Urothelium cell line (cell line): ENCODE data around the gene UBE2I.
"Not testable (repeated sequence)": the region's sequence is repeated elsewhere in the genome, so short reads cannot be mapped to it uniquely, and the experiment has no call there.

Experiments
- DNase-seq: peaks from one replicate; pipeline ENCODE4 v3.0.0; 2011; ENCODE audit warnings: low spot score, mixed read lengths
- FAIRE-seq: peaks from 2 replicates; lab custom pipeline; 2011; peaks lifted over from hg19 to GRCh38; lab: Jason Lieb, UNC

The UBE2I gene

DNA sequence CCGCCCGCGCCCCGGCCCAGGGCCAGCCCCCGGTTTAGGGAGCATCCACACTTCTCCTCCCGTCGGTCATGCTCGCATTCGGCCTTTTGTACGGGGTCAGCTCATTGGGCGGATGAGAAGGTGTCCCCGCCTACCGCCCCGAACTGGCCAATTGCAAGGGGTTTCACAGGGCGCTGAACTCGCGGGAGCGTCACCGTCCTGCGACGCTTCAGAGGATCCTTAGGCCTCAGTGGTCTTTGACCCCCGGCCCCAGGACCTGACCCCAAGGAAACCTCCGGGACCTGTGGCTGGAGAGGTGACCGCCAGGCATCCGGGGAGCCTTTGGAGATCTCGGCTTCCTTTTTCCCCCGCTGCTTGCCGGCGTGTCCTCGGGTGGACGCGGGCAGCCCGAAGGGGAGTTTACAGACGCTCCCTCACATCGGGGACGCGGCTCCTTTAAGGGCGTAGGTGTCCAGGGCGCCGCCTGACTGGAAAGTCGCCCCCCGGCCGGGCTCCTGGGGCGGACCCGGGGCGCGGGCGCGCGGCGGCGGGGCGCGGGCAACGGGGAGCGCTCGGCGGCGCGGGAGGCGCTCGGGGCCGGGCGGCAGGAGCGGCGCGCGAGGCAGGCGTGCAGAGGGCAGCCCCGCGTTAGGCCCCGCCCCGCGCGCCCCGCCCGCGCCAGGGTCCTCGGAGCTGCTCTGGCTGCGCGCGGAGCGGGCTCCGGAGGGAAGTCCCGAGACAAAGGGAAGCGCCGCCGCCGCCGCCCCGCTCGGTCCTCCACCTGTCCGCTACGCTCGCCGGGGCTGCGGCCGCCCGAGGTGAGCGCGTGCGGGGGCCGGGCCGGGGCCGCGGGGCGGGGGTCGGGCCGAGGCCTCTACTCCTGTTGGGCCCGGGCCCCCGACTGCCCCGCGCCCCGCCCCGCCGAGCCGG lies at the start of gene UBE2I:
TSS of gene UBE2I (plus strand) at position 660 of the 909 bp plus-strand sequence. CDS start 4,395 bp downstream, outside the sequence.
- FAIRE-seq = peak; percentile 97
- DNase-seq = peak; percentile 95

DNA sequence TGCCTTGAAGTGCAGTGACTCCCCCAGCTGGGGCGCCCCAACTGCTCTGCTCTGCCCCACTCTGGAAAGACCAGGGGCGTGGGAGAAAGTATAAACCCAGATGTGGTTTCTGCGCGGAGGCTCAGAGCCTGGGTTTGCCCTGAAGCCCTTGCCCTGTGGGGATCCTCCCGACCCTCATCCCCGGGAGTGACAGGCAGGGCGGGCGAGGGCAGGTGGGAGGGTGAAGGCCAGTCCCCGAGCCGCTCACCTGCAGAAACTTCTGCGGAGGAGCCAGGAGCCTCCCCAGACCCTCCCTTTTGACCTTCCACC lies 49.7 kb upstream of the UBE2I start:
- no peak for FAIRE-seq
- DNase-seq = no peak

DNA sequence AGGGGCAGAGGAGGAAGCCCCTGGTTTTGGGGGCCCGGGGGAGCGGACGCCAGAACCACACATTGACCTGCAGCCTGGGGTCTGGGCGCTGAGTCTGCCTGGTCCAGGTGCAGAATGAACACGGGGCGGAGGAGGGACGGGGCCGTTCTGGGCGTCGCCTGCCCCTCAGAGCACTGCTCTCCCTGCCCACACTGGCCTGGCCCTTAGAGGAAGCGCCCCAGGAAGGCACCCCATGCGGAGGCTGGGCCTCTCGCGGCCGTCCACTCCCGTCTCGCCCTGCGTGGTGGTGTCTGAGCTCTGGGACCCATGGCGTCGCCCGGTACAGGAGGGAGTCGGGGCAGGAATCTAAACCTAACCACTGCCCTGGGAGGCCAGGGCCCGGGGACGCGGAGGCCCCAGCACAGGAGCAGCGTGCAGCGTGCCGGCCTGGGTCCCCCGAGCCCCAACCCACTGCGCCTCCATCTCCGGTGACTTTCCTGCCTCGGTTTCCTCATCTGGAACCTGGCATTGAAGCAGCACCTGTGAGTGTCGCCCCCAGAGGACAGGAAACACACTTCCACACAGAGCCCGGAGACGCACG lies 49.2 kb upstream of the UBE2I start:
- FAIRE-seq = no peak
- DNase-seq = no peak

DNA sequence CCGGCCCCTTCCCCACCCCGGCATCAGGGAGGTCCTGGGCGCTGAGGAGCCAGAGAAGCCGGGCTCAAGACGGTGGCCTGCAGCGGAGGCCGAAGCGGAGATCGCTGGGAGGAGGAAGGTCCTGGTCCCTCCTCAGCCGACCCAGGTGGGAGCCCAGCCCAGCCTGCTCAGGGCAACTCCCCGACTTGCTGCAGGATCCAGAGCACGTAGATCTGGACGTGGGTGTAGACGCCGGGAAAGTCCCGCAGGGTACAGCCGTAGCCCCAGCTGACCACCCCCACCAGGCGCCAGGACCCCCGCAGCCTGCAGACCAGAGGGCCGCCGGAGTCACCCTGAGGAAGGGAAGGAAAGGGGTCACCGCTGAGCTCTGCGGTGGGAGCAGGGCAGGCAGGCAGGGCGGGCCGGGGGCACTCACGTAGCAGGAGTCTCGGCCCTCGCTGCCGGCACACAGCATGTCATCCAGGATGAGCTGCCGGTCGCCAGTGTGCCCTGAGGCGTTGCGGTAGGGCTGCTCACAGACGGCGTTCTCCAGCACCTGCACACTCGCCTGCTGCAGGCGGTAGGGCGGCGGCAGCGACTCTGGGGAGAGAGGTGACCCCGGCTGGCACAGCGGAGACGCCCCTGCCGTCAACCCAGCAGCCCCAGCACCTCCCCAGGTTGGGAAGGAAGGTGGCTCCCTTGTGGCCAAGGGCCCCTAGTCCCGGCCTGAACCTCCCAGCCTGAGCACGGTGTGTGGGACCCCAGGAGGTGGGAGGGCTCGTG lies 48.1 kb upstream of the UBE2I start:
- FAIRE-seq (no peak), DNase-seq (no peak)

GRCh38 chr16:1262210-1262845 lies 47.1 kb upstream of the UBE2I start:
- no peak for DNase-seq
- FAIRE-seq = no peak

- no peak for DNase-seq
Observed at GRCh38 chr16:1262846-1263221, 46.6 kb upstream of the UBE2I start.

DNA sequence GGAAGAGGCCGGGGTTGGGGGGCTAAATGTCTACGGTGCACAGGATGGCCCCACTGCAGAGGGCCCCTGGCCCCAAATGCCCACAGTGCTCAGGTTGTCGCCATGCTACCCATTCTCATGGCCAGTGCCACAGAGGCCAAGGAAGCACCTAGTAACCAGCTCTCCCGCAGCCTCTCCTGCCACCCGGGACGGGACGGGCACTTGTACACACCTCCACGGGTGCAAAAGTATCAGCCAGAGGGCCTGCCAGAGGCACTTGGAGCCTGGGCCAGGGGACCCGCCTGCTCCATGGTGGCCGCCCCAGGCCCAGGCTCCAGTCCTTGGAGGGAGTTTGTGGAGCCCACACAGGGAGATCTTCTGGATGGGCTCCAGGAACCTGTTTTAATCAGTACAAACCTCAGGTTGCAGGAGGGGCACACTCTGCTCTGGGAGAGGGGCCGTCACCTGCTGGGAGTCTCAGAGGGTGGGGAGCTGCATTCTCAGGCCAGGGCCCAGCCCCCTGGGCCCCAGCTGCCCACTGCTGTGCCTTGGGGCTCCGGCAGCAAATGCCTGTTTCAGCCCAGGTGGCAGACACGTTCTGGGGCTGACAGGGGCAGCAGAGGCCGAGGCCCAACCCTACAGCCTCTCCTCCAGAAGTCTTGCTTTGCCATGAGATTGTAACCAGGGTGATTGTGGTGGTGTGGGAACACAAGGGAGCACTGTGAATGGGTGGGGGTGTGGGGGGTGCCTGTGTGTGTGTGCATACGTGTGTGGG lies 45.7 kb upstream of the UBE2I start:
- no peak for FAIRE-seq
- no peak for DNase-seq

More at GRCh38 chr16:1262846-1263221, 46.6 kb upstream of the UBE2I start:
- no peak for FAIRE-seq

DNA sequence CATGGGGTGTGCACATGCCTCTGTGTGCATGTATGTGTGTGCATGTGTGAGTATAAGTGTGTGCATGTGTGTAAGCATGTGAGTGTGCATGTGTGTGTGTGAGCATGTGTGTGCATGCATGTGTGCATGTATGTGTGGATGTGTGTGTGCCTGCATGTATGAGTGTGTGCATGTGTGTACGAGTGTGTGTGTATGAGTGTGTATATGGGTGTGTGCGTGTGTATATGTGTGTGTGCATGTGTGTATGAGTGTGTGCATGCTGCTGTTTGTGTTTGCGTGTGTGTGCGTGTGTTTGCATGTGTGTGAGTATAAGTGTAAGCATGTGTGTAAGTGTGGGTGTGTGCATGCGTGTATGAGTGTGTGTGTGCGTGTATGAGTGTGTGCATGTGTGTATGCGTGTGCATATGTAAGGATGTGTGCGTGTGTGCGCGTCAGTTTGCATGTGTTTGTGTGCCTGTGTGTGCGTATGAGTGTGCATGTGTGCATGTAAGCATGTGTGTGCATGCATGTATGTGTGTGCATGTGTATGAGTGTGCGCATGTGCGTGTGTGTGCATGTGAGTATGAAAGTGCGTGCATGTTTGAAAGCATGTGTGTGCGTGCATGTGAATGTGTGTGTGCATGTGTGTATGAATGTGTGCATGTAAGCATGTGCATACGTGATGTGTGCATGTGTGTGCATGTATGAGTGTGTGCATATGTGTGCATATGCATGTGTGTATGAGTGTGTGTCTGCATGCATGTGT lies 44.9 kb upstream of the UBE2I start:
- FAIRE-seq = peak; percentile 99
- no peak for DNase-seq

- FAIRE-seq (no peak), DNase-seq (no peak)
Observed at GRCh38 chr16:1265090-1265630, 44.3 kb upstream of the UBE2I start.

DNA sequence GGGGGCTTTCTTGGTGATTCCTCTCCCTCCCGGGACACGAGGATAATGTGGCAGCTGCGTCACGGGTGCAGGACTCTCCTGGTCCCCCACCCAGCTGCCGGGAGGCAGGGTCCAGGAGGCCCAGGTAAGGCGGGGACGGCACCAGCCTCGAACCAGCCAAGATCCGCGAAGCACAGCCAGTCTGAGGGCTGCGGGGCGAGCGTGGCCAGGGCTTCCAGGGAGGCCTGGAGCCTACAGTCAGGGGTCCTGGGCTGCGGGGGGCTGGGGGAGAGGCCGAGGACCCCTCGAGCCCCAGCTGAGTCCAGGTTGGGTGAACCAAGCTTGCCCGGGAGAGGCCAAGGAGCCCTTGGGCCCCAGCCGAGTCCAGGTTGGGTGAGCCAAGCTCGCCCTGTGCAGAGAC lies 43.6 kb upstream of the UBE2I start:
- no peak for DNase-seq
- FAIRE-seq = no peak

DNA sequence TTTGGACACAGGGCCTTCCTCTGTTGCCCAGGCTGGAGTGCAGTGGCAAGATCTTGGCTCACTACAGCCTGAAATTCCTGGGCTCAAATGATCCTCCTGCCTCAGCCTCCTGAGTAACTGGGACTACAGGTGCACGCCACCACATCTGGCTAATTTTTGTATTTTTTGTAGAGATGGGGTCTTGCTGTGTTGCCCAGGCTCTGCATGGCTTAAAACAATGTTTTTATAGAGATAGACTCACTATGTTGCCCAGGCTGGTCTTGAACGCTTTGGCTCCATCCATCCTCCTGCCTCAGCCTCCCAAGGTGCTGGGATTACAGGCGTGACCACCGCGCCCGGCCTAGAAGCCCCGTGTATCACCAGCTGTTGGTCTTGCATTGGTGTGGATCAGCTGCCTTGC lies 40.0 kb upstream of the UBE2I start:
- not testable (repeated sequence) for DNase-seq, FAIRE-seq

DNA sequence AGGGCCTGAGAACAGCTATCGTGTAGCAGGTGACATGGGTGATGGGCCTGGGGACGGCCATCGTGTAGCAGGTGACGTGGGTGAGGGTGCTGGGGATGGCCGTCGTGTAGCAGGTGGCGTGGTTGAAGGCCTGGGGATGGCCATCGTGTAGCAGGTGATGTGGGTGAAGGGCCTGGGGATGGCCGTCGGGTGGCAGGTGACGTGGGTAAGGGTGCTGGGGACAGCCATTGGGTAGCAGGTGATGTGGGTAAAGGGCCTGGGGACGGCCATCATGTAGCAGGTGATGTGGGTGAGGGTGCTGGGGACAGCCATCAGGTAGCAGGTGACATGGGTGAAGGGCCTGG lies 38.1 kb upstream of the UBE2I start:
- no peak for DNase-seq

DNA sequence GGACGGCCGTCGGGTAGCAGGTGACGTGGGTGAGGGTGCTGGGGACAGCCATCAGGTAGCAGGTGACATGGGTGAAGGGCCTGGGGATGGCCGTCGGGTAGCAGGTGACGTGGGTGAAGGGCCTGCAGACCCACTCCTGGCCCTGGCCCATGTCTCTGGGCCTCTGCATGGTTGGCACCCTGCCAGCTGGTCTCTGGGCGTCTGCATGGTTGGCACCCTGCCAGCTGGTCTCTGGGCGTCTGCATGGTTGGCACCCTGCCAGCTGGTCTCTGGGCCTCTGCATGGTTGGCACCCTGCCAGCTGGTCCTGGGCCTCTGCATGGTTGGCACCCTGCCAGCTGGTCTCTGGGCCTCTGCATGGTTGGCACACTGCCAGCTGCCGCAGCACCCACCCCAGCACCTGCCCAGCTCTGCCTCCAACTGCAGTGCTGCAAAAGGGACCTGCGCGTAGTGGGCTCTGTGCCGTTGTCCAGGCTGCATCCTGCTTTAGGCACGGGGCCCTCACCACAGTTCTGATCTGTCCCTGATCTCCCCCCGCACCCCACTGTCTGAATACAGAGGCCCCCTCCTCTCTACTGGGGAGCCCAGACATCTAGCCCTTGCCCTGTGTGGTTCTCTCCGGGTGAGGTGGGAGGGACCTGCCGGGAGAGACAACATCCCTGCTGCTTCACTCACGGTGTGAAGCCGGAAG lies 37.6 kb upstream of the UBE2I start:
- peak; percentile 97 for FAIRE-seq

More for the DNA sequence above, 38.1 kb upstream of the UBE2I start:
- FAIRE-seq = no peak

DNA sequence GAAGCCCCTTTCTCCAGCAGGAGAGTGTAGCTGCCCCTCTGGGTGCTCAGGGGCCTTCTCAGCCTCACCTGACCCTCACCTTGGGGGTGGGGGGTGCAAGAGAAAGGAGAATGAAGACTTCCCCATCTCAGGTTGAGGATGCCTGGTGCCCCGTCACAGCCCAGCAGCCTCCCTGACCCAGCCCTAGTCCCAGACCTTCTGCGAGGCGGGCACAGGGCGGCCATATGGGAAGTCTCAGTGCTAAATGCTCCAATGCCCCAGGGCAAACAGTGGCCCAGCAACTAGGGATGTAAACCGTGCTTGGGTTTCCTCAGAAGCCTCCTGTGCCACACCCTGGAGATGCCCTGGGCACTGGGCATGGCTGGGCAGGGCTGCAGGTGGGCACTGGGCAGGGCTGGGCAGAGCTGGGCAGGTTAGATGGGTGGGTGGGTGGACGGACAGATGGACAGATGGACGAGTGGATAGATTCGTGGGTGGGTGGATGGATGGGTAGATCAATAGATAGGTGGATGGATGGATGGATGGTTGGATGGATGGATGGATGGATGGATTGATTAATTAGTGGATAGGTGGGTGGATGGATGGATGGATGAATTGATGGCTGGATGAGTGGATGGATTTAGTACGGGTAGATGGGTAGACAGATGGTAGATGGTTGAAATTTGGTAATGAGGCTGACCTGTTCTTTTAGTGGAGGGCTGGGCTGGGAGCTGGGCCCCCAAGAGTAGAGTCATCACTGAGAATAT lies 36.8 kb upstream of the UBE2I start:
- FAIRE-seq (peak; percentile 75), DNase-seq (no peak)

More for the DNA sequence above, 37.6 kb upstream of the UBE2I start:
- DNase-seq = peak; percentile 86

- no peak for FAIRE-seq
- DNase-seq = no peak
Observed at GRCh38 chr16:1273816-1274215, 35.6 kb upstream of the UBE2I start.

DNA sequence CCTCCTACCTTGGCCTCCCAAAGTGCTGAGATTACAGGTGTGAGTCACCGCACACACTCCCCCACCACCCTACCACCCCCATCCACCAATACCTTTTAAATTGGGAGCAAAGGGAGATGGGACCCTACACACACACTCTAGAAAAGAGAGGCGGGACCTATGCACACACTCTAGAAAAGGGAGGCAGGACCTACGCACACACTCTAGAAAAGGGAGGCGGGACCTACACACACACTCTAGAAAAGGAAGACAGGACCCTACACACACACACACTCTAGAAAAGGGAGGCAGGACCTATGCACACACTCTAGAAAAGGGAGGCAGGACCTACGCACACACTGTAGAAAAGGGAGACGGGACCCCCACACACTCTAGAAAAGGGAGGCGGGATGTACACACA lies 34.7 kb upstream of the UBE2I start:
- FAIRE-seq (no peak), DNase-seq (no peak)

DNA sequence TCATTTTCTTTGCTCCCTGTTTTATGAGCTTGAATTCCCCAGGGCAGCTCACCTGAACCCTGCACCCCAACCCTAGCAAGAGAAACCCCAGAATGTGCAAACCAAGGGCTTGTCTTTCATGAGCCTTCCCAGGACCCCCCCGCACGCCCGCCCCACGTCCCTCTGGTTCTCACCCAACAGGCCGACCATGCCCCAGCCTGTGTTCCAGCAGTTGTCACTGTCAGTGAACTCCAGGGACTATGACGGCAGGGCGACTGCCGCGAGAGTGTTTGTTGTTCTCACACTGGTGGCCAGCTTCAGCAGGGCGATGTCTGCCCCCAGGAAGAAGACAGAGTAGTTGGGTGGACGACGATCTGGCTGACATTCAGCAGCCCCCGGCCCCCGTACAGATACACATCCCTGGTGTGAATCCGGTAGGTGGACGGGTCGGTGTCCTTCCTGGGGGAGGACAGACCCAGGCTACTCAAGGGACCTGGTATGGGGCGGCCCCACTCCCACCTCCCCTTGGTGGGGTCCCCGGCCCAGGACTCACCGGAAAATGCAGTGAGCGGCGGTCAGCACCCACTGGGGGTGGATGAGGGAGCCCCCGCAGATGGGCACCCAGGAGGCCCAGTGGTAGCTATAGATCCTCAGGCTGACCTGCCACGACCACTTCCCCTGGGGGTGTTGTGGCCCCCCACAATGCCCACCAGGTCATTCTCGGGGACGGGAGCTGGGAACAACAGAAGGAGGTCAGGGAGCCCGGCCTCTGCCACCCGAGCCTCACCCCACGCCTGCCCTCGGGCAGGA lies 33.5 kb upstream of the UBE2I start:
- no peak for FAIRE-seq
- DNase-seq = no peak

DNA sequence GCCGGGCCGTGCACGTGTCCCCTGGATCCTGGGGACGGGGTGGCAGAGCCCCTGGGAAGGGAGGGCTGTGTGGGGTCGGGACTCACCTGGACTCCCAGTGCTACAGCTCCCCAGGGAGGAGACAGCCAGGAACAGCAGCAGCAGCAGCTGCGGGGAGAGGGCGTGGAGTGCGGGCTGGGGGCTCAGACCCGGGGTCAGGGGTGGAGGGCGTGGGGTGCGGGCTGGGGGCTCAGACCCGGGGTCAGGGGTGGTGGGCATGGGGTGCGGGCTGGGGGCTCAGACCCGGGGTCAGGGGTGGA lies 32.9 kb upstream of the UBE2I start:
- FAIRE-seq (no peak), DNase-seq (no peak)
